T-helper 17 cell (primary cell): ENCODE results near the gene CCDC144A. TPM values are rescaled to one million over a fixed set of nuclear protein-coding genes. Genes with fewer than 3 reads are reported as not detected.
"Not testable (repeated sequence)": the region's sequence is repeated elsewhere in the genome, so short reads cannot be mapped to it uniquely, and the experiment has no call there.

Experiments used
- ATAC-seq: fragments of 150-1000 bp; cut with Tn5 transposase; 2 replicates; pipeline ENCODE4 v1.10.0; 2021; ENCODE audit warnings: mild to moderate bottlenecking, moderate library complexity
- DNase-seq, 3 donors: peaks; one replicate each; pipeline versions ENCODE4 v3.0.0 to v3.0.0-alpha.2; 2020 to 2021
- H3K9me3 ChIP-seq: one replicate; pipeline ENCODE4 v1.7.0; 2013; ENCODE audit warnings: low read length, mild to moderate bottlenecking; ENCODE audit not compliant: control insufficient read depth, poor library complexity, severe bottlenecking
- H3K27ac Mint-ChIP-seq: one replicate; pipeline ENCODE4 v1.8.0; 2022; ENCODE audit warnings: mild to moderate bottlenecking, moderate library complexity, mixed read lengths
- H3K27me3 Mint-ChIP-seq: one replicate; pipeline ENCODE4 v1.8.0; 2022; ENCODE audit warnings: mixed read lengths
- H3K36me3 Mint-ChIP-seq: one replicate; pipeline ENCODE4 v1.8.0; 2022; ENCODE audit warnings: low read depth, mixed read lengths
- H3K4me1 Mint-ChIP-seq: one replicate; pipeline ENCODE4 v1.8.0; 2022; ENCODE audit warnings: mild to moderate bottlenecking, mixed read lengths
- H3K4me3 Mint-ChIP-seq: one replicate; pipeline ENCODE4 v1.8.0; 2022; ENCODE audit warnings: mild to moderate bottlenecking, moderate library complexity, mixed read lengths
- total RNA-seq, 4 donors: library from RNA in 2 of 4; stranded (reverse) in 2 of 4; gene quantifications; one replicate each; pipeline ENCODE4 v1.2.3 and lab custom pipeline; 2022 to 2026

The CCDC144A gene
- total RNA-seq, 2 donors from 2014 or later: 9.9 to 11.8 TPM

- DNase-seq, H3K36me3 Mint-ChIP-seq, H3K4me3 Mint-ChIP-seq, H3K4me1 Mint-ChIP-seq, H3K9me3 ChIP-seq, H3K27ac Mint-ChIP-seq, ATAC-seq: not testable (repeated sequence)
- H3K27me3 Mint-ChIP-seq: peaks cover 41% of the 10 kb centered on the region
Measured at GRCh38 chr17:16812126-16812525, 122.1 kb downstream of the CCDC144A start.

- H3K9me3 ChIP-seq: no peaks in the 10 kb centered on the region
- peaks cover 1% of the 10 kb centered on the region for H3K4me1 Mint-ChIP-seq
- H3K27ac Mint-ChIP-seq: no peak overlapping the region
- DNase-seq: no peak
- ATAC-seq: no peak
- H3K27me3 Mint-ChIP-seq: peaks cover 59% of the 10 kb centered on the region
- H3K4me3 Mint-ChIP-seq: no peak overlapping the region
- peaks cover 5% of the 10 kb centered on the region for H3K36me3 Mint-ChIP-seq
Measured at GRCh38 chr17:16814439-16814838, 124.4 kb downstream of the CCDC144A start.

GRCh38 chr17:16817201-16817600, 127.2 kb downstream of the CCDC144A start:
- no peak overlapping the region for H3K4me3 Mint-ChIP-seq
- ATAC-seq: no peak
- H3K27me3 Mint-ChIP-seq: peaks cover 60% of the 10 kb centered on the region
- peaks cover 10% of the 10 kb centered on the region for H3K36me3 Mint-ChIP-seq
- H3K9me3 ChIP-seq: no peaks in the 10 kb centered on the region
- peaks cover 6% of the 10 kb centered on the region for H3K4me1 Mint-ChIP-seq
- no peak for DNase-seq
- H3K27ac Mint-ChIP-seq: no peak overlapping the region

DNA sequence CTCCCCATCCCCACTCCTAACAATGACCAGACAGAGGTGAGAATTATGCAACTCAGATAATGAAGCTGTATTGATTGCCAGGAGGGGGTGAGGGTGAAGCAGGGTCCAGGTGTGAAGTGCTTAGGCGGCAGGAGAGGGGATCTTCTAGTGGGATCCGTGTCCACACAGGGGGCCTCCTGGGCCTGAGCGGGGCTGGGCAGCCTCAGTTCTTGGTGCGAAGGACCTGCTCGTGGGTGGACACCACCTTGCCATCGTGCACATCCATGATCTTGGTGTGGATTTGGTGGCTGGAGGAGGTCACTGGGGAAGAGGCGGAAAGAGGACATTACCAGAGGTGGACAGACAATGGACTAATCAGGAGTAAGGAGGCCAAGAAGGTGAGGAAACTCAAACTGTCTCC, 127.9 kb downstream of the CCDC144A start:
- not testable (repeated sequence) for ATAC-seq, H3K9me3 ChIP-seq, H3K4me1 Mint-ChIP-seq, H3K27ac Mint-ChIP-seq, H3K4me3 Mint-ChIP-seq, DNase-seq
- Mint-ChIP-seq H3K36me3 (peaks cover 10% of the 10 kb centered on the region), H3K27me3 (peaks cover 56% of the 10 kb centered on the region)

DNA sequence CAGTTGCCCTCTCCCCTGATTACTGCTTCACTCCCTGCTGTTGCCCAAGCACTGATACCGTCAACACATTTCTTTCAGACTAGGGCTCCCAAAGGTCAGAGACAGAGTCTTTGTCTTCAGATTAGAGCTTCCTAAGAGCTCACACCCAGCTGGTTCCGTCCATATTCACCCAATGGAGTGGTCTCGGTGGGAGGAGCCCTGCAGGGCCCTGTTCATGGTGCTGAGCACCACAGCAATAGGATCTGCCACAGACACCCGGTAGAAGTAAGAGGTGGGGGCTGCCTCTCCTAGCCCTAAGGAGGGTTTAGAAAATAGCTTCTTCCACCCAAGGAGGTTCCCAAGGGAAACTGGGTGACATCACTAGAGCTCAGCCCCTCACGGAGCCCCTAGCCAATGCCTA, 128.3 kb downstream of the CCDC144A start:
- Mint-ChIP-seq H3K27me3 (peaks cover 53% of the 10 kb centered on the region), H3K27ac (no peak overlapping the region), H3K4me3 (no peak overlapping the region), H3K4me1 (peaks cover 6% of the 10 kb centered on the region), H3K36me3 (peaks cover 10% of the 10 kb centered on the region)
- ATAC-seq (no peak), DNase-seq (no peak)
- no peaks in the 10 kb centered on the region for H3K9me3 ChIP-seq

- Mint-ChIP-seq H3K27ac (no peak overlapping the region), H3K4me1 (peaks cover 6% of the 10 kb centered on the region), H3K36me3 (peaks cover 10% of the 10 kb centered on the region), H3K27me3 (peaks cover 53% of the 10 kb centered on the region), H3K4me3 (no peak overlapping the region)
- DNase-seq (no peak), ATAC-seq (no peak)
- H3K9me3 ChIP-seq: no peaks in the 10 kb centered on the region
Measured at GRCh38 chr17:16818821-16819683, 129.0 kb downstream of the CCDC144A start.

DNA sequence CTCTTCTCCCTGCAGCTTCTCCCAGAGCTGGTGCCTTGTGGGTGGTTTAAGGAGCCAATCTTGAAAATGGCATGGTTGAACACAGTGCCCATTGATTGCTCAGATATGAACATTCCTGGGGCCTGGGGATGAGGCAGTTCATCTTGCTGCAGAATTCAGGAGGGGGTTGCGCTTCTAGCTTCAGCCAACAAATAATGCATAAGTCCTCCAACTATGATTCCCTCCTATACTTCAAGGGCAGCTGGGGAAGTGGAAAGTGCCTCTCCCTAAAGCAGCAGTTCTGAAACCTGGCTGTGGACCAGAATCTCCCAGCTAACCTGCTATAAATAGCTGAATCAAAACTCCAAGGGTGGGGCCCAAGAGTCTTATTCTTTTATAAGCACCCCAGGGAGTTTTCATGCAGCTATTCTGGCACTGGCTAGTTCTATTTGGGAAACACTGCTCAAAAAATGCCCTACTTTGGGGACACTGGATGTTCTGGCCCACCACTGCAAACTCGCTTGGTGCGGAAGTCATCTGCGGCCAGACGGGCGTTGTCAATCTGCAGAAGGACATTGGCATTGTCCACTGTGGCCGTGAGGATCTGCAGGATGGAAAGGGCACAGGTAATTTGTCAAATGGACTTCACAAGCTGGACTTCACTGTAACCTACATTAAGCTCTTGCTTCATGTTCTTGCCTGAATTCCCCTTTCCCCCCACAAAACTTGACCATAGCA, 130.3 kb downstream of the CCDC144A start:
- ATAC-seq: no peak
- Mint-ChIP-seq H3K4me1 (peaks cover 6% of the 10 kb centered on the region), H3K27me3 (peaks cover 45% of the 10 kb centered on the region), H3K27ac (no peak overlapping the region), H3K36me3 (peaks cover 10% of the 10 kb centered on the region), H3K4me3 (no peak overlapping the region)
- no peak for DNase-seq
- no peaks in the 10 kb centered on the region for H3K9me3 ChIP-seq

GRCh38 chr17:16820979-16821543, 131.0 kb downstream of the CCDC144A start:
- ATAC-seq (no peak), DNase-seq (no peak)
- Mint-ChIP-seq H3K4me1 (peaks cover 6% of the 10 kb centered on the region), H3K36me3 (peaks cover 8% of the 10 kb centered on the region), H3K27me3 (peaks cover 41% of the 10 kb centered on the region), H3K27ac (no peak overlapping the region), H3K4me3 (no peak overlapping the region)
- H3K9me3 ChIP-seq: no peaks in the 10 kb centered on the region

DNA sequence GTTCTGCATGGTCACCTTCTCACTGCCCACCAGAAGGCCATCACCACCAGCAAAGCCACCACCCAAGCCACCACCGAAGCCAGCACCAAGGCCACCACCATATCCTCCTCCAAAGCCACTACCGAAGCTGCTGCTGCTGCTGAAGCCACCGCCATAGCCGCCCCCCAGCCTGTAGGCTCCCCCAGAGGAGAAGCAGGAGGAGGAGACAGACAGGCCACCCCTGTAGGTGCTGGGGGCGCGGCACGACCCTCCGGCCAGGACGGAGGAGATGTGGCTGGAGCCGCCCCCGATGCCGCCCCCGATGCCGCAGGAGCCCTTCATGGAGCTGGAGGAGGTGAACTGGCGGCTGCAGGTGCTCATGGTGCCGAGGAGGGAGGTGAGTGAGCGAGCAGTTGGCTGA, 132.1 kb downstream of the CCDC144A start:
- H3K4me3 Mint-ChIP-seq, DNase-seq, H3K4me1 Mint-ChIP-seq, H3K36me3 Mint-ChIP-seq, H3K9me3 ChIP-seq, H3K27ac Mint-ChIP-seq, ATAC-seq: not testable (repeated sequence)
- H3K27me3 Mint-ChIP-seq: peaks cover 30% of the 10 kb centered on the region

GRCh38 chr17:16823768-16824406, 133.8 kb downstream of the CCDC144A start:
- H3K27me3 Mint-ChIP-seq: peaks cover 12% of the 10 kb centered on the region
- not testable (repeated sequence) for H3K4me1 Mint-ChIP-seq, ATAC-seq, H3K4me3 Mint-ChIP-seq, H3K36me3 Mint-ChIP-seq, H3K27ac Mint-ChIP-seq, H3K9me3 ChIP-seq, DNase-seq

Other genes with a start within 250 kb of the CCDC144A start
- gene LRRC75A, start 198.0 kb upstream of the CCDC144A start, total RNA-seq: 1 to 10 TPM; 3.1 to 5.0 TPM
- 1 to 10 TPM; 6.6 to 7.6 TPM for gene ZNF287, start 121.0 kb upstream of the CCDC144A start, total RNA-seq
- gene ZNF624, start 36.4 kb upstream of the CCDC144A start, total RNA-seq: 1 to 10 TPM; 4.0 to 4.1 TPM